Endodermal cell (in vitro differentiated cells): ENCODE data around the gene PCDHGA5. TPM values are rescaled to one million over a fixed set of nuclear protein-coding genes. Genes with fewer than 3 reads are reported as not detected.
A peak's percentile ranks its signal among the peaks of the same experiment; 100 is the strongest.
"Not testable (repeated sequence)": the region's sequence is repeated elsewhere in the genome, so short reads cannot be mapped to it uniquely, and the experiment has no call there.

Experiments
- DNase-seq: peaks from one replicate; pipeline ENCODE4 v3.0.0-alpha.2; 2017
- H3K27ac ChIP-seq: 2 replicates; pipeline ENCODE4 v1.5.1; 2013; ENCODE audit warnings: mild to moderate bottlenecking, low read depth, low read length, moderate library complexity
- H3K27me3 ChIP-seq: 2 replicates; pipeline ENCODE4 v1.6.1; 2013; ENCODE audit warnings: mild to moderate bottlenecking, low read length, moderate library complexity; ENCODE audit not compliant: insufficient read depth, control insufficient read depth, poor library complexity, severe bottlenecking
- H3K36me3 ChIP-seq: 2 replicates; pipeline ENCODE4 v1.7.0; 2013; ENCODE audit warnings: mild to moderate bottlenecking, low read length, moderate library complexity; ENCODE audit not compliant: control insufficient read depth, insufficient read depth
- H3K4me1 ChIP-seq: one replicate; pipeline ENCODE4 v1.7.0; 2013; ENCODE audit warnings: low read length; ENCODE audit not compliant: control insufficient read depth, insufficient read depth
- H3K4me3 ChIP-seq: 2 replicates; pipeline ENCODE4 v1.5.1; 2013; ENCODE audit warnings: mild to moderate bottlenecking, low read length, moderate library complexity
- H3K9ac ChIP-seq: 2 replicates; pipeline ENCODE4 v1.6.1; 2013; ENCODE audit warnings: mild to moderate bottlenecking, low read length, moderate library complexity; ENCODE audit not compliant: poor library complexity, severe bottlenecking; ENCODE audit errors: extremely low read depth
- H3K9me3 ChIP-seq: 2 replicates; pipeline ENCODE4 v1.6.1; 2013; ENCODE audit warnings: mild to moderate bottlenecking, low read length, moderate library complexity; ENCODE audit not compliant: control insufficient read depth
- H3K27ac Mint-ChIP-seq: 2 replicates; pipeline ENCODE4 v1.8.0; 2020; ENCODE audit warnings: mixed read lengths
- H3K27me3 Mint-ChIP-seq: 2 replicates; pipeline ENCODE4 v1.8.0; 2021; ENCODE audit warnings: mild to moderate bottlenecking, mixed read lengths; ENCODE audit not compliant: insufficient read depth
- H3K36me3 Mint-ChIP-seq: 2 replicates; pipeline ENCODE4 v1.8.0; 2020; ENCODE audit warnings: low read depth, mixed read lengths
- H3K4me1 Mint-ChIP-seq: 2 replicates; pipeline ENCODE4 v1.8.0; 2020; ENCODE audit warnings: mixed read lengths
- H3K4me3 Mint-ChIP-seq: 2 replicates; pipeline ENCODE4 v1.8.0; 2020; ENCODE audit warnings: mild to moderate bottlenecking, moderate library complexity, mixed read lengths
- H3K9me3 Mint-ChIP-seq: 2 replicates; pipeline ENCODE4 v1.8.0; 2020; ENCODE audit warnings: mild to moderate bottlenecking, mixed read lengths
- WGBS, 2 experiments: methylation state at CpG; one replicate each; pipeline versions ENCODE4 v1.1.5 to v1.1.7; 2013; ENCODE audit warnings: missing lambda C conversion rate in 2 of 2, mixed read lengths in 1 of 2; ENCODE audit not compliant: insufficient coverage in 1 of 2, insufficient read length in 1 of 2; 5-methylcytosine and 5-hydroxymethylcytosine counted together
- long read RNA-seq, 4 experiments: library from polyadenylated mRNA in 2 of 4; library from RNA in 1 of 4; library from capped mRNA in 1 of 4; stranded (forward) in 3 of 4; unstranded in 1 of 4; transcript quantifications; one replicate each; pipeline ENCODE4 v2.0.0, GENCODE V29; 2020 to 2021; ENCODE audit warnings: inconsistent platforms in 1 of 4
- polyA plus RNA-seq, 2 experiments: library from polyadenylated mRNA; stranded (reverse); fragments of 50-300 nt; gene quantifications; one replicate each; pipeline ENCODE4 v1.2.3, GENCODE V29; 2013
- total RNA-seq, 2 donors: library from RNA; stranded (reverse); fragmentation: NEBNext Ultra II Directional in 1 of 2; extraction: Animal tissue kit (Norgen Biotek cat#: 25700) in 1 of 2; gene quantifications; 2 replicates in 1 of 2; 3 replicates in 1 of 2; pipeline ENCODE4 v1.2.1, GENCODE V29; 2021
- TF ChIP-seq, protein P1 (sequence below): fragments of 200-600 bp; sonication (generic); conservative IDR thresholded peaks from 2 replicates; pipeline ENCODE4 v1.5.0; 2021; ENCODE audit warnings: antibody characterized with exemption, mild to moderate bottlenecking

Gene PCDHGA5
- 1 to 10 TPM in 1 of 2 donors, under 1 TPM in 1; 0.51 to 3.0 TPM for total RNA-seq
- 0.32 TPM for polyA plus RNA-seq (2013, experiment 1 of 2)
- 0.33 TPM for polyA plus RNA-seq (2013, experiment 2 of 2)
- long read RNA-seq, experiment 1, result 0 reads
- long read RNA-seq, experiment 2, result 0 reads
- long read RNA-seq, experiment 3, partial matches to known transcripts, result 0 of 1 reads
- long read RNA-seq, experiment 3, other reads (novel, unspliced or antisense), result 0 of 1 reads
- long read RNA-seq, experiment 4, result 0 reads

DNA sequence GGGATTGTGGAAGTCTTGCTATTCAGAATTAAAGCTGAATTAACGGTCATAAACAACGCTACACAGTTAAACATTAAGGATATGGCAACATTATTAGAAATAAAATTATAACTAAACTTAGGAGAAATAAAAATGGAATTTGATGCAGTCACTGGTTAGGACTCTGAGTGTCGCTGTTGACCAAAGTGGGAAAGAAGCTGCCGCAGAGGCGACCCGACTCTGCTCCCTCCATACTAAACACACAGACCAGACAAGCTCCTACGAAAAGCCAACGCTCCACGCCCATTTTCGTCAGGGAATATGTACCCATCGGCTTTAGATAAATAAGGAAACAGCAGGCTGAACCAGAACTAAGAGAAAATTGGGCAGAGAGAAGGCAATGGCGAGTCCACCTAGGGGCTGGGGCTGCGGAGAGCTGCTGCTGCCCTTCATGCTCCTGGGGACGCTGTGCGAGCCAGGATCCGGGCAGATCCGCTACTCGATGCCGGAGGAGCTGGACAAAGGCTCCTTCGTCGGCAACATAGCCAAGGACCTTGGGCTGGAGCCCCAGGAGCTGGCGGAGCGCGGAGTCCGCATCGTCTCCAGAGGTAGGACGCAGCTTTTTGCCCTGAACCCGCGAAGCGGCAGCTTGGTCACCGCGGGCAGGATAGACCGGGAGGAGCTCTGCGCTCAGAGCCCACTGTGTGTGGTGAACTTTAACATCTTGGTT lies at the start of gene PCDHGA5:
Gene PCDHGA5 (plus strand): TSS at position 211 of the 709 bp plus-strand sequence. CDS start 169 bp downstream, at position 380.
- peaks cover 50% of the 10 kb centered on the region for H3K36me3 Mint-ChIP-seq
- WGBS, 2 experiments, result 96% methylated on average over 28 to 33 of the region's 34 CpGs
- H3K4me3 Mint-ChIP-seq, result no peak within 1 kb of the TSS
- H3K27me3 ChIP-seq, result no peaks in the 10 kb centered on the region
- DNase-seq, result no peak
- no peak within 1 kb of the TSS for H3K9ac ChIP-seq
- H3K36me3 ChIP-seq, result no peaks in the 10 kb centered on the region
- H3K4me3 ChIP-seq, result no peak within 1 kb of the TSS
- H3K9me3 ChIP-seq, result peaks cover 47% of the 10 kb centered on the region
- peaks cover 68% of the 10 kb centered on the region for H3K9me3 Mint-ChIP-seq
- no peak within 1 kb of the TSS for H3K27ac Mint-ChIP-seq
- no peak within 1 kb of the TSS for H3K27ac ChIP-seq
- no peaks in the 10 kb centered on the region for H3K4me1 ChIP-seq
- H3K4me1 Mint-ChIP-seq, result no peaks in the 10 kb centered on the region
- no peaks in the 10 kb centered on the region for H3K27me3 Mint-ChIP-seq
- TF ChIP-seq, protein P1, sequence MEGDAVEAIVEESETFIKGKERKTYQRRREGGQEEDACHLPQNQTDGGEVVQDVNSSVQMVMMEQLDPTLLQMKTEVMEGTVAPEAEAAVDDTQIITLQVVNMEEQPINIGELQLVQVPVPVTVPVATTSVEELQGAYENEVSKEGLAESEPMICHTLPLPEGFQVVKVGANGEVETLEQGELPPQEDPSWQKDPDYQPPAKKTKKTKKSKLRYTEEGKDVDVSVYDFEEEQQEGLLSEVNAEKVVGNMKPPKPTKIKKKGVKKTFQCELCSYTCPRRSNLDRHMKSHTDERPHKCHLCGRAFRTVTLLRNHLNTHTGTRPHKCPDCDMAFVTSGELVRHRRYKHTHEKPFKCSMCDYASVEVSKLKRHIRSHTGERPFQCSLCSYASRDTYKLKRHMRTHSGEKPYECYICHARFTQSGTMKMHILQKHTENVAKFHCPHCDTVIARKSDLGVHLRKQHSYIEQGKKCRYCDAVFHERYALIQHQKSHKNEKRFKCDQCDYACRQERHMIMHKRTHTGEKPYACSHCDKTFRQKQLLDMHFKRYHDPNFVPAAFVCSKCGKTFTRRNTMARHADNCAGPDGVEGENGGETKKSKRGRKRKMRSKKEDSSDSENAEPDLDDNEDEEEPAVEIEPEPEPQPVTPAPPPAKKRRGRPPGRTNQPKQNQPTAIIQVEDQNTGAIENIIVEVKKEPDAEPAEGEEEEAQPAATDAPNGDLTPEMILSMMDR, result no peak

DNA sequence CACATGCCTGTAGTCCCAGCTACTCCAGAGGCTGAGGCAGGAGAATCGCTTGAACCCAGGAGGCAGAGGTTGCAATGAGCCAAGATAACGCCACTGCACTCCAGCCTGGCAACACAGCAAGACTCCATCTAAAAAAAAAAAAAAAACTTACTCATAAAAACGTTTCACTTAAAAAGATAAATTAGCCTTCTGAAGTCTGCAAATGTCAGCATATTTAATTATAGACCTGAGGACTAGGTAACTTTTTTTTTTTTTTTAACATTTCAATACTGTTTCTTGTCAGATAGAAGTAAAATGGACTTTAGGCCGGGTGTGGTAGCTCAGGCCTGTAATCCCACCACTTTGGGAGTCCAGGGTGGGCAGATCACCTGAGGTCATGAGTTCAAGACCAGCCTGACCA lies 47.0 kb upstream of the PCDHGA5 start:
- H3K4me1 ChIP-seq, result not testable (repeated sequence)

DNA sequence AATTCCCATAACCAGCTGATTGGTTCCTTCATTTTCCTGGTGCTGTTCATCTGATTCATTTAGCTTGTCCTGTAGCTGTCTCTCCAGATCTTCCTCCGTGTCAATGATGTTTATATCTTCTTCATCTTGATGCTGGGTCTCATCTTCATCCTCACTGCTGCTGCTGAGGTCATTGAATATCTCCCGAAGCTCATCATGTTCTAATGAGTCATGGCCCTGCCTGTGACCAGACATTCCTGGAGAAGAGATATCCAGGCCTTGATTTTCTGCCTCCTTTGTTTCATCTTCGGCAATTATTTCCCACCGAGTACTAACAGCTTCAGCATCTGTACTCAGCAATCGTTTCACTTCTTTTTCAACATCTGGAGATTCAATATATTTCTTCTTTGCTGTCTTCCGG lies 44.8 kb upstream of the PCDHGA5 start:
- no peaks in the 10 kb centered on the region for H3K4me1 ChIP-seq
- Mint-ChIP-seq H3K36me3 (peaks cover 56% of the 10 kb centered on the region), H3K27ac (no peak overlapping the region), H3K27me3 (no peaks in the 10 kb centered on the region), H3K4me3 (peak overlapping the region; percentile 99), H3K4me1 (peaks cover 2% of the 10 kb centered on the region), H3K9me3 (peaks cover 51% of the 10 kb centered on the region)
- no peak for DNase-seq
- TF ChIP-seq, protein P1, result no peak
- H3K27ac ChIP-seq, result no peak overlapping the region
- 94% methylated on average over 6 of the region's 6 CpGs for WGBS, 2 experiments
- H3K4me3 ChIP-seq, result peak overlapping the region; percentile 91
- no peak overlapping the region for H3K9ac ChIP-seq
- H3K9me3 ChIP-seq, result peaks cover 68% of the 10 kb centered on the region
- no peaks in the 10 kb centered on the region for H3K27me3 ChIP-seq
- H3K36me3 ChIP-seq, result peaks cover 47% of the 10 kb centered on the region

More for the DNA sequence above, 47.0 kb upstream of the PCDHGA5 start:
- H3K27ac Mint-ChIP-seq, H3K27ac ChIP-seq, H3K27me3 Mint-ChIP-seq, H3K9ac ChIP-seq, DNase-seq, H3K4me3 ChIP-seq, H3K4me3 Mint-ChIP-seq, H3K27me3 ChIP-seq, H3K4me1 Mint-ChIP-seq: not testable (repeated sequence)
- WGBS, 2 experiments, result 94 to 100% methylated on average over 1 to 3 of the region's 4 CpGs
- peaks cover 47% of the 10 kb centered on the region for H3K36me3 ChIP-seq
- H3K36me3 Mint-ChIP-seq, result peaks cover 67% of the 10 kb centered on the region
- H3K9me3 Mint-ChIP-seq, result peaks cover 51% of the 10 kb centered on the region
- peaks cover 77% of the 10 kb centered on the region for H3K9me3 ChIP-seq
